Erythroblast (primary cell): ENCODE data around the gene TCF20.

ENCODE experiments used
- GATA1 ChIP-seq: IDR thresholded peaks from 2 replicates; pipeline ENCODE4 v1.6.1; 2011; ENCODE audit warnings: low read depth, mild to moderate bottlenecking, control low read depth, low read length, moderate library complexity
- POLR2A ChIP-seq: IDR thresholded peaks from 2 replicates; pipeline ENCODE4 v1.6.1; 2011; ENCODE audit warnings: mild to moderate bottlenecking, low read length

GRCh38 chr22:42265321-42265720, 5.1 kb downstream of the TCF20 start:
- TF ChIP-seq POLR2A (no peak), GATA1 (no peak)
